Activated CD4-positive, alpha-beta T cell treated with anti-CD3 and anti-CD28 coated beads, Interleukin-2, amount 10 ng/mL, durations not matched to agents 24 days and 14 days (primary cell): ENCODE measurements around the gene CCDC71L. TPM values are rescaled to one million over a fixed set of nuclear protein-coding genes. Genes with fewer than 3 reads are reported as not detected.
"Not testable (repeated sequence)": the region's sequence is repeated elsewhere in the genome, so short reads cannot be mapped to it uniquely, and the experiment has no call there.

ENCODE experiments used
- DNase-seq: peaks from one replicate; pipeline ENCODE4 v3.0.0; 2022
- H3K27ac Mint-ChIP-seq: one replicate; pipeline ENCODE4 v1.8.0; 2022; ENCODE audit warnings: mild to moderate bottlenecking, mixed read lengths
- H3K27me3 Mint-ChIP-seq: one replicate; pipeline ENCODE4 v1.8.0; 2022; ENCODE audit warnings: mixed read lengths
- H3K36me3 Mint-ChIP-seq: one replicate; pipeline ENCODE4 v1.8.0; 2022; ENCODE audit warnings: low read depth, mild to moderate bottlenecking, mixed read lengths
- H3K4me1 Mint-ChIP-seq: one replicate; pipeline ENCODE4 v1.8.0; 2021; ENCODE audit warnings: mixed read lengths
- H3K4me3 Mint-ChIP-seq: one replicate; pipeline ENCODE4 v1.8.0; 2022; ENCODE audit warnings: mild to moderate bottlenecking, moderate library complexity, mixed read lengths
- H3K9me3 Mint-ChIP-seq: one replicate; pipeline ENCODE4 v1.8.0; 2021; ENCODE audit warnings: mixed read lengths
- intact Hi-C: fragments of 100-400 bp; cut with micrococcal nuclease; formaldehyde crosslinking; loops from one replicate; pipeline ENCODE4 v1.15.1; 2023
- total RNA-seq: library from RNA; stranded (reverse); gene quantifications from 2 replicates; pipeline ENCODE4 v1.2.3, GENCODE V29; 2022

CCDC71L gene
- total RNA-seq, 1 donor from 2014 or later = 21.3 TPM

- H3K4me1 Mint-ChIP-seq, H3K36me3 Mint-ChIP-seq, intact Hi-C loops, H3K4me3 Mint-ChIP-seq, H3K27ac Mint-ChIP-seq, DNase-seq, H3K27me3 Mint-ChIP-seq: not testable (repeated sequence)
- peaks cover 14% of the 10 kb centered on the region for H3K9me3 Mint-ChIP-seq
Observed at GRCh38 chr7:106671930-106672329, 11.0 kb upstream of the CCDC71L start.

DNA sequence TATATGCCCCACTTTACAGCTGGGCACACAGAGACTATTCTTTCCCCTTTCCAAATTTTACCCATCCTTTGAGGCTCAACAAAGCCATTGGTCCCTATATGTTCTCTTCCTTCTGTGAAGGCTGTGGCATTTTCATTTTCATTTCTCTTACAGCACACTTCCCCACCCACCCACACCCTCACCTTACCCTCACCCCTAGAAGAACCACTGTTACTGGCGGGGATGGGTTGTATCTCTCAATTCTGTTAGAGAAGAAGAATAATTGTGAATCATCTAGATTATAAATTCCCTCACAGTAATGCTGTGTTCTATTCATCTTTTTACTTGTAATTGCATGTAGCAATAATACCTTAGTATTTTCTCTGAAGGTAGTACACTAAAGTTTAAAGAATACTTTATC, 10.2 kb upstream of the CCDC71L start:
- H3K27me3 Mint-ChIP-seq = peaks cover 1% of the 10 kb centered on the region
- no peaks in the 10 kb centered on the region for H3K36me3 Mint-ChIP-seq
- H3K27ac Mint-ChIP-seq = no peak overlapping the region
- intact Hi-C loops = no loop called here
- peaks cover 16% of the 10 kb centered on the region for H3K9me3 Mint-ChIP-seq
- H3K4me1 Mint-ChIP-seq = peaks cover 3% of the 10 kb centered on the region
- H3K4me3 Mint-ChIP-seq = no peak overlapping the region
- DNase-seq = no peak

GRCh38 chr7:106668861-106669524, 8.0 kb upstream of the CCDC71L start:
- H3K9me3 Mint-ChIP-seq = peaks cover 16% of the 10 kb centered on the region
- intact Hi-C loops = no loop called here
- peaks cover 3% of the 10 kb centered on the region for H3K4me1 Mint-ChIP-seq
- H3K27ac Mint-ChIP-seq = no peak overlapping the region
- no peak for DNase-seq
- peaks cover 1% of the 10 kb centered on the region for H3K27me3 Mint-ChIP-seq
- H3K4me3 Mint-ChIP-seq = no peak overlapping the region
- H3K36me3 Mint-ChIP-seq = no peaks in the 10 kb centered on the region

DNA sequence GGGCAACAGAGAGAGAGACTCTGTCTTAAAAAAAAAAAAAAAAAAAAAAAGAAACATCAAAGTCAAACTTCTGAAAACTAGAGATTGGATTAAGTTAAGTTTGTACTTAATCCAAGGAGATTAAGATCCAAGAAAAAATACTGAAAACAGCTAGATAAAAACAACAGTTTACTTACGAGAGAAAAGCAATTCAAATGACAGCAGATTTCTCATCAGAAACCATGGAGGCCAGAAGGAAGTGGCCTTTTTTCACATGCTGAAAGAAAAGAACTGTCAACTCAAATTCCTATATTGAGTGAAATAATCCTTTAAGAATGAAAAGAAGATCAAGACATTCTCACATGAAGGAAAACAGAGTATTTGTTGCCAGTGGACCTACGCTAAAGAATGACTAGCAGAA, 5.4 kb upstream of the CCDC71L start:
- peak; percentile 5 for DNase-seq
- Mint-ChIP-seq H3K9me3 (peaks cover 6% of the 10 kb centered on the region), H3K4me1 (peaks cover 8% of the 10 kb centered on the region), H3K4me3 (no peak overlapping the region), H3K36me3 (no peaks in the 10 kb centered on the region), H3K27me3 (no peaks in the 10 kb centered on the region), H3K27ac (no peak overlapping the region)
- intact Hi-C loops = no loop called here

- no peaks in the 10 kb centered on the region for H3K27me3 Mint-ChIP-seq
- no peak overlapping the region for H3K4me3 Mint-ChIP-seq
- H3K4me1 Mint-ChIP-seq = peaks cover 11% of the 10 kb centered on the region
- no peak overlapping the region for H3K27ac Mint-ChIP-seq
- H3K9me3 Mint-ChIP-seq = peaks cover 11% of the 10 kb centered on the region
- H3K36me3 Mint-ChIP-seq = peaks cover 5% of the 10 kb centered on the region
- DNase-seq = peak; percentile 8
- intact Hi-C loops = no loop called here
Observed at GRCh38 chr7:106664343-106664742, 3.4 kb upstream of the CCDC71L start.

DNA sequence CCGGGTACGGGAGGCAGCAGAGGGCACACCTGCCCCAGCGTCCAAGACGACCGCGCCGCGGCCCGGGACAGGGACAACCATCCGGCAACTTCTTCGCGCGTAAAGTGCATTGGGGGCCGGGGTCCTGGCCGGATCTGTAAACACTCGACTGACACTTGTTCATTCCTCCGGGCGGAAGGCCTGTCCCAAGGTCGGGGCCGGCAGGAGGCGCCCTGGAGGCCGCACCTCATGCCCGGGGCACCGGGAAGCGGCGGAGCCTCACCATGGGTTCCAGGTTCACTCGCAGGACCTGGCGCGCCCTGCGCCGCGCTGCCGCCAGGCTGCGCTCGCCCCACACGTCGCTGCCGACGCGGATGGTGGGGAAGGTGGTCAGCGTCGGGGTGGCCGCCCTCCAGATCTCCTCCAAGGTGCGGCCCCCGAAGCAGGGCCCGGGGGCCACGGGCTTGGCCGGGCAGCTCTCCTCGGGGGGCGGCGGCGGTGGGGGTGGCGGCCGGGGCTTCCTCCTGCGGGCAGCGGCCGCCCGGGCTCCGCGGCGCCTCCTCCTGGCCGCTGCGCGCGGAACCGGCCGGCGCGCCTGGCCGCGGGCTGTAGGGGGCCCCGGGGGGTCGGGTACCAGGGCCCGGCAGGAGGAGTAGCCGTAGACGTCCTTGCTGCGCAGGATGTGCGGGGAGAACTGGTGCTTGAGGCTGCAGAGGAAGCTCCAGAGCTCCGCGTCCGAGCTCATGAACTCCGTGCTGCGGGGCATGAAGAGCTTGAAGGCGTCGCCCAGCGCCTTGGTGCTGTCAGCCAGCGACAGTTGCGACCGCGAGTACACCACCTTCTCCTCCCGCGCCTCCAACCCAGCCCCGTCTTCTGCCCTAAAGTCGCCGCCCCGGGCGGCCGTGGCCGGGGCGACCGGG, 746 bp downstream of the CCDC71L start:
- intact Hi-C loops = loop anchor here (1.0 to 2.0 kb wide), 7 partner anchors 76 to 509 kb away; partner anchors contain the start of genes HBP1 and NAMPT
- Mint-ChIP-seq H3K36me3 (peaks cover 8% of the 10 kb centered on the region), H3K4me3 (peak overlapping the region; percentile 88), H3K9me3 (peaks cover 5% of the 10 kb centered on the region), H3K4me1 (peaks cover 27% of the 10 kb centered on the region), H3K27ac (peak overlapping the region; percentile 94), H3K27me3 (no peaks in the 10 kb centered on the region)
- peak; percentile 94 for DNase-seq

GRCh38 chr7:106659166-106659962, 1.6 kb downstream of the CCDC71L start:
- intact Hi-C loops = no loop called here
- H3K4me3 Mint-ChIP-seq = peak overlapping the region; percentile 88
- no peak for DNase-seq
- H3K27me3 Mint-ChIP-seq = no peaks in the 10 kb centered on the region
- H3K4me1 Mint-ChIP-seq = peaks cover 27% of the 10 kb centered on the region
- peak overlapping the region; percentile 94 for H3K27ac Mint-ChIP-seq
- peaks cover 5% of the 10 kb centered on the region for H3K9me3 Mint-ChIP-seq
- peaks cover 8% of the 10 kb centered on the region for H3K36me3 Mint-ChIP-seq

GRCh38 chr7:106658316-106659165, 2.4 kb downstream of the CCDC71L start:
- no peak overlapping the region for H3K27ac Mint-ChIP-seq
- intact Hi-C loops = no loop called here

GRCh38 chr7:106657085-106657991, 3.6 kb downstream of the CCDC71L start:
- no peak overlapping the region for H3K27ac Mint-ChIP-seq

More at GRCh38 chr7:106658316-106659165, 2.4 kb downstream of the CCDC71L start:
- Mint-ChIP-seq H3K27me3 (peaks cover 4% of the 10 kb centered on the region), H3K4me1 (peaks cover 27% of the 10 kb centered on the region), H3K9me3 (peaks cover 5% of the 10 kb centered on the region), H3K36me3 (peaks cover 8% of the 10 kb centered on the region), H3K4me3 (peak overlapping the region; percentile 88)
- DNase-seq = no peak

GRCh38 chr7:106655703-106656498, 5.1 kb downstream of the CCDC71L start:
- no peak overlapping the region for H3K27ac Mint-ChIP-seq
- peaks cover 17% of the 10 kb centered on the region for H3K4me1 Mint-ChIP-seq
- H3K4me3 Mint-ChIP-seq = no peak overlapping the region
- peaks cover 6% of the 10 kb centered on the region for H3K36me3 Mint-ChIP-seq
- H3K27me3 Mint-ChIP-seq = peaks cover 14% of the 10 kb centered on the region
- DNase-seq = no peak
- intact Hi-C loops = no loop called here
- H3K9me3 Mint-ChIP-seq = no peaks in the 10 kb centered on the region

More at GRCh38 chr7:106657085-106657991, 3.6 kb downstream of the CCDC71L start:
- H3K4me3 Mint-ChIP-seq = peak overlapping the region; percentile 38
- peaks cover 12% of the 10 kb centered on the region for H3K27me3 Mint-ChIP-seq
- intact Hi-C loops = no loop called here
- peaks cover 5% of the 10 kb centered on the region for H3K9me3 Mint-ChIP-seq
- peaks cover 26% of the 10 kb centered on the region for H3K4me1 Mint-ChIP-seq
- no peak for DNase-seq
- H3K36me3 Mint-ChIP-seq = peaks cover 8% of the 10 kb centered on the region

DNA sequence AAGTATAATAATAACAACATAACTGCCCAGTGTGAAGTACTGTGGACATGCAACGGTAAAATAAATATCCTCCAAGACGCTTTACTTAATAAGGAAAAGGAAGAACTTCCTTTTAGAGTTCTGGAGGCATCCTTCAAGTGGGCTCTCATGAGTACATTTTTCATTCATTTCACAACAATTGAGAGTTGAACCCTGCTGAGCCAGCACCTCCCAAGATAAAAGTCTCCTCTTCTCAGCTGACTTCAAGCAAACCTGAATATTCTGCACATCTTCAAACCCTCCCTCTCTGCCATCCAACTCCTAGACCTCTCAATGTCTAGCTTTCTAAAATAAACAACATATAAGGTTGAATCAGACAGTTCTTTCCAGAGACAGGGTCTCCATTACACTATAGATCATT, 7.5 kb downstream of the CCDC71L start:
- H3K9me3 Mint-ChIP-seq = no peaks in the 10 kb centered on the region
- no peak overlapping the region for H3K27ac Mint-ChIP-seq
- intact Hi-C loops = no loop called here
- no peak overlapping the region for H3K4me3 Mint-ChIP-seq
- peaks cover 8% of the 10 kb centered on the region for H3K4me1 Mint-ChIP-seq
- no peaks in the 10 kb centered on the region for H3K36me3 Mint-ChIP-seq
- H3K27me3 Mint-ChIP-seq = peaks cover 14% of the 10 kb centered on the region
- no peak for DNase-seq

- H3K36me3 Mint-ChIP-seq = no peaks in the 10 kb centered on the region
- H3K4me3 Mint-ChIP-seq = no peak overlapping the region
- no peak overlapping the region for H3K27ac Mint-ChIP-seq
- peaks cover 8% of the 10 kb centered on the region for H3K4me1 Mint-ChIP-seq
- no peak for DNase-seq
- H3K27me3 Mint-ChIP-seq = peaks cover 17% of the 10 kb centered on the region
- intact Hi-C loops = no loop called here
- H3K9me3 Mint-ChIP-seq = no peaks in the 10 kb centered on the region
Observed at GRCh38 chr7:106652909-106653308, 8.0 kb downstream of the CCDC71L start.
